Glutamatergic neuron (in vitro differentiated cells): Measurements from ENCODE around the gene SLIT1. TPM values are rescaled to one million over a fixed set of nuclear protein-coding genes. Genes with fewer than 3 reads are reported as not detected.

Source experiments
- DNase-seq: peaks from one replicate; pipeline ENCODE4 v3.0.0; 2022
- H3K27ac Mint-ChIP-seq: one replicate; pipeline ENCODE4 v1.8.0; 2020; ENCODE audit warnings: mild to moderate bottlenecking, mixed read lengths, inconsistent platforms; ENCODE audit not compliant: unreplicated experiment
- H3K27me3 Mint-ChIP-seq: one replicate; pipeline ENCODE4 v1.8.0; 2020; ENCODE audit warnings: mild to moderate bottlenecking, moderate library complexity, mixed read lengths, inconsistent platforms; ENCODE audit not compliant: unreplicated experiment
- H3K36me3 Mint-ChIP-seq: one replicate; pipeline ENCODE4 v1.8.0; 2020; ENCODE audit warnings: mild to moderate bottlenecking, mixed read lengths, inconsistent platforms; ENCODE audit not compliant: unreplicated experiment
- H3K4me1 Mint-ChIP-seq: one replicate; pipeline ENCODE4 v1.8.0; 2020; ENCODE audit warnings: mild to moderate bottlenecking, low read depth, mixed read lengths, inconsistent platforms; ENCODE audit not compliant: unreplicated experiment
- H3K4me3 Mint-ChIP-seq: one replicate; pipeline ENCODE4 v1.8.0; 2020; ENCODE audit warnings: mild to moderate bottlenecking, mixed read lengths, inconsistent platforms; ENCODE audit not compliant: unreplicated experiment
- H3K9me3 Mint-ChIP-seq: one replicate; pipeline ENCODE4 v1.8.0; 2020; ENCODE audit warnings: mild to moderate bottlenecking, moderate library complexity, mixed read lengths, inconsistent platforms; ENCODE audit not compliant: unreplicated experiment
- CTCF ChIP-seq: fragments of 200-600 bp; sonication (generic); IDR thresholded peaks from one replicate; pipeline ENCODE4 v1.5.0; 2021; ENCODE audit not compliant: partially characterized antibody, unreplicated experiment
- total RNA-seq: library from RNA; stranded (reverse); fragmentation: NEBNext Ultra II Directional; extraction: Animal tissue kit (Norgen Biotek cat#: 25700); gene quantifications from one replicate; pipeline ENCODE4 v1.2.1, GENCODE V29; 2021; ENCODE audit not compliant: unreplicated experiment

Gene SLIT1
- total RNA-seq, 1 donor from 2014 or later = 11.3 TPM

- Mint-ChIP-seq H3K4me3 (no peak overlapping the region), H3K27ac (no peak overlapping the region), H3K4me1 (peaks cover 3% of the 10 kb centered on the region), H3K27me3 (peaks cover 3% of the 10 kb centered on the region), H3K36me3 (no peaks in the 10 kb centered on the region), H3K9me3 (no peaks in the 10 kb centered on the region)
- TF ChIP-seq CTCF = no peak
- DNase-seq = no peak
Measured at GRCh38 chr10:97157578-97158095, 28.1 kb downstream of the SLIT1 start.

- peaks cover 5% of the 10 kb centered on the region for H3K4me1 Mint-ChIP-seq
- DNase-seq = no peak
- H3K36me3 Mint-ChIP-seq = no peaks in the 10 kb centered on the region
- no peak overlapping the region for H3K4me3 Mint-ChIP-seq
- TF ChIP-seq CTCF = no peak
- H3K27ac Mint-ChIP-seq = no peak overlapping the region
- H3K27me3 Mint-ChIP-seq = peaks cover 3% of the 10 kb centered on the region
- H3K9me3 Mint-ChIP-seq = no peaks in the 10 kb centered on the region
Measured at GRCh38 chr10:97154781-97155180, 31.0 kb downstream of the SLIT1 start.

GRCh38 chr10:97154162-97154561, 31.6 kb downstream of the SLIT1 start:
- Mint-ChIP-seq H3K36me3 (no peaks in the 10 kb centered on the region), H3K9me3 (no peaks in the 10 kb centered on the region), H3K27ac (no peak overlapping the region), H3K27me3 (peaks cover 3% of the 10 kb centered on the region), H3K4me1 (peaks cover 11% of the 10 kb centered on the region), H3K4me3 (no peak overlapping the region)
- no peak for TF ChIP-seq CTCF
- DNase-seq = no peak

- H3K27me3 Mint-ChIP-seq = peaks cover 6% of the 10 kb centered on the region
- H3K36me3 Mint-ChIP-seq = no peaks in the 10 kb centered on the region
- no peak overlapping the region for H3K27ac Mint-ChIP-seq
- TF ChIP-seq CTCF = no peak
- peaks cover 13% of the 10 kb centered on the region for H3K4me1 Mint-ChIP-seq
- DNase-seq = no peak
- H3K9me3 Mint-ChIP-seq = no peaks in the 10 kb centered on the region
- no peak overlapping the region for H3K4me3 Mint-ChIP-seq
Measured at GRCh38 chr10:97153270-97153850, 32.4 kb downstream of the SLIT1 start.

GRCh38 chr10:97151307-97151914, 34.3 kb downstream of the SLIT1 start:
- DNase-seq = no peak
- no peak overlapping the region for H3K4me3 Mint-ChIP-seq
- H3K27me3 Mint-ChIP-seq = peaks cover 9% of the 10 kb centered on the region
- H3K9me3 Mint-ChIP-seq = no peaks in the 10 kb centered on the region
- no peak overlapping the region for H3K27ac Mint-ChIP-seq
- no peaks in the 10 kb centered on the region for H3K36me3 Mint-ChIP-seq
- TF ChIP-seq CTCF = no peak
- peaks cover 13% of the 10 kb centered on the region for H3K4me1 Mint-ChIP-seq
